Mononuclear cell (primary cell): ENCODE data around the gene TENM4. TPM values are rescaled to one million over a fixed set of nuclear protein-coding genes. Genes with fewer than 3 reads are reported as not detected.
"Not testable (repeated sequence)": the region's sequence is repeated elsewhere in the genome, so short reads cannot be mapped to it uniquely, and the experiment has no call there.

ENCODE experiments used
- H3K27me3 ChIP-seq: 2 replicates; pipeline ENCODE4 v1.6.0; 2011; ENCODE audit warnings: low read length, control low read depth; ENCODE audit not compliant: insufficient read depth
- H3K4me1 ChIP-seq: 2 replicates; pipeline ENCODE4 v1.5.1; 2011; ENCODE audit warnings: mild to moderate bottlenecking, low read length, control low read depth; ENCODE audit not compliant: insufficient read depth
- H3K4me3 ChIP-seq: 2 replicates; pipeline ENCODE4 v1.5.1; 2011; ENCODE audit warnings: mild to moderate bottlenecking, low read length, moderate library complexity
- H3K9me3 ChIP-seq: 2 replicates; pipeline ENCODE4 v1.5.1; 2011; ENCODE audit warnings: low read depth, mild to moderate bottlenecking, control low read depth, low read length
- total RNA-seq: library from RNA; depleted of rRNA; stranded (reverse); fragments of >200 nt; gene quantifications from one replicate; pipeline ENCODE4 v1.2.3, GENCODE V29; 2012

The TENM4 gene
- total RNA-seq, 1 donor = 0.63 TPM

- Histone ChIP-seq H3K4me1 (no peaks in the 10 kb centered on the region), H3K9me3 (no peaks in the 10 kb centered on the region), H3K4me3 (no peak overlapping the region), H3K27me3 (no peaks in the 10 kb centered on the region)
Measured at GRCh38 chr11:78884761-78885160, 556.1 kb downstream of the TENM4 start.

GRCh38 chr11:78883506-78883905, 557.3 kb downstream of the TENM4 start:
- no peak overlapping the region for H3K4me3 ChIP-seq
- H3K4me1 ChIP-seq = no peaks in the 10 kb centered on the region
- no peaks in the 10 kb centered on the region for H3K27me3 ChIP-seq
- no peaks in the 10 kb centered on the region for H3K9me3 ChIP-seq

- not testable (repeated sequence) for H3K4me1 ChIP-seq, H3K27me3 ChIP-seq, H3K9me3 ChIP-seq, H3K4me3 ChIP-seq
Measured at GRCh38 chr11:78879094-78879980, 561.5 kb downstream of the TENM4 start.

- Histone ChIP-seq H3K27me3 (no peaks in the 10 kb centered on the region), H3K9me3 (no peaks in the 10 kb centered on the region), H3K4me3 (no peak overlapping the region), H3K4me1 (no peaks in the 10 kb centered on the region)
Measured at GRCh38 chr11:78878631-78879030, 562.2 kb downstream of the TENM4 start.

- Histone ChIP-seq H3K4me1 (no peaks in the 10 kb centered on the region), H3K9me3 (no peaks in the 10 kb centered on the region), H3K27me3 (no peaks in the 10 kb centered on the region), H3K4me3 (no peak overlapping the region)
Measured at GRCh38 chr11:78876676-78877075, 564.2 kb downstream of the TENM4 start.

- Histone ChIP-seq H3K27me3 (peaks cover 4% of the 10 kb centered on the region), H3K4me1 (no peaks in the 10 kb centered on the region), H3K4me3 (no peak overlapping the region), H3K9me3 (no peaks in the 10 kb centered on the region)
Measured at GRCh38 chr11:78870655-78871054, 570.2 kb downstream of the TENM4 start.

GRCh38 chr11:78869293-78869692, 571.5 kb downstream of the TENM4 start:
- Histone ChIP-seq H3K4me1 (no peaks in the 10 kb centered on the region), H3K4me3 (no peak overlapping the region), H3K27me3 (peaks cover 4% of the 10 kb centered on the region), H3K9me3 (no peaks in the 10 kb centered on the region)

- Histone ChIP-seq H3K4me1 (no peaks in the 10 kb centered on the region), H3K4me3 (no peak overlapping the region), H3K9me3 (no peaks in the 10 kb centered on the region), H3K27me3 (peaks cover 4% of the 10 kb centered on the region)
Measured at GRCh38 chr11:78868563-78868962, 572.3 kb downstream of the TENM4 start.

- H3K4me3 ChIP-seq = no peak overlapping the region
- H3K4me1 ChIP-seq = no peaks in the 10 kb centered on the region
- no peaks in the 10 kb centered on the region for H3K27me3 ChIP-seq
- H3K9me3 ChIP-seq = no peaks in the 10 kb centered on the region
Measured at GRCh38 chr11:78860720-78861422, 580.0 kb downstream of the TENM4 start.

- peaks cover 1% of the 10 kb centered on the region for H3K4me1 ChIP-seq
- H3K4me3 ChIP-seq = no peak overlapping the region
- no peaks in the 10 kb centered on the region for H3K27me3 ChIP-seq
- no peaks in the 10 kb centered on the region for H3K9me3 ChIP-seq
Measured at GRCh38 chr11:78857688-78858087, 583.1 kb downstream of the TENM4 start.

GRCh38 chr11:78856211-78856610, 584.6 kb downstream of the TENM4 start:
- Histone ChIP-seq H3K4me1 (peaks cover 12% of the 10 kb centered on the region), H3K9me3 (no peaks in the 10 kb centered on the region), H3K27me3 (no peaks in the 10 kb centered on the region), H3K4me3 (no peak overlapping the region)

- peaks cover 12% of the 10 kb centered on the region for H3K4me1 ChIP-seq
- no peak overlapping the region for H3K4me3 ChIP-seq
- no peaks in the 10 kb centered on the region for H3K27me3 ChIP-seq
- H3K9me3 ChIP-seq = no peaks in the 10 kb centered on the region
Measured at GRCh38 chr11:78855116-78855515, 585.7 kb downstream of the TENM4 start.

- Histone ChIP-seq H3K4me3 (no peak overlapping the region), H3K9me3 (no peaks in the 10 kb centered on the region), H3K27me3 (no peaks in the 10 kb centered on the region), H3K4me1 (peaks cover 12% of the 10 kb centered on the region)
Measured at GRCh38 chr11:78853521-78853920, 587.3 kb downstream of the TENM4 start.

- Histone ChIP-seq H3K4me3 (no peak overlapping the region), H3K4me1 (peaks cover 12% of the 10 kb centered on the region), H3K9me3 (no peaks in the 10 kb centered on the region), H3K27me3 (peaks cover 3% of the 10 kb centered on the region)
Measured at GRCh38 chr11:78851878-78852586, 588.8 kb downstream of the TENM4 start.

GRCh38 chr11:78850078-78850477, 590.8 kb downstream of the TENM4 start:
- H3K9me3 ChIP-seq = no peaks in the 10 kb centered on the region
- peaks cover 12% of the 10 kb centered on the region for H3K4me1 ChIP-seq
- no peak overlapping the region for H3K4me3 ChIP-seq
- peaks cover 4% of the 10 kb centered on the region for H3K27me3 ChIP-seq
